ENCODE data around the gene AVP. TPM values are rescaled to one million over a fixed set of nuclear protein-coding genes. Genes with fewer than 3 reads are reported as not detected.
A peak's percentile ranks its signal among the peaks of the same experiment; 100 is the strongest.
"Not testable (repeated sequence)": the region's sequence is repeated elsewhere in the genome, so short reads cannot be mapped to it uniquely, and the experiment has no call there.

AVP gene
- total RNA-seq, 2 experiments from 2014 or later = not detected

DNA sequence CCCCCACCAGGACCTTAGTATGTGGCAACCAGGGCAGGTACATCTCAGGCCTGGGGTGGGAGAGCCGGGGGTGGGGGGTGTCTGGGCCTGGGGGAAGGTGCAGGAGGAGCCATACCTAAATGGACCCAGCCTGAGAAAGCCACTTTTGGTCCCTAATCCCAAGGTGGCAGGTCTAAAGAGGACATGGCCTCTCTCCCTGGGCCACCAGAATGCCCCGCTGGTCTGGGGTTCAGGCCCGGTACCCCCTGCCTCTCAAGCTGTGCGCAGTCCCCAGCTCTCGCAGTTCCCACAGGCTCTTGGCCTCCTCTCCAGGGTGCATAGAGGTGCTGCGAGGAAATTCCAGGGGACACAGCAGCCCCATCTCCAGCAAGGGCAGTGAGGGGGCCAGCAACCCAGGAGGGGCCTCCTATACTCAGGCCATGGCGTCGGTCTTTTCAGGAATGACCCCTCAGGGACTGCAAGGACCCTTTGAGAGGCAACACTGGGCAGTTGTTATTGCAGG lies 1.1 kb upstream of the AVP start:
- Mint-ChIP-seq H3K9me3 (ENCODE audit: low read depth) (no peaks in the 10 kb centered on the region), H3K36me3 (no peaks in the 10 kb centered on the region), H3K27me3 (peaks cover 58% of the 10 kb centered on the region), H3K27ac (no peak overlapping the region), H3K4me3 (no peak overlapping the region), H3K4me1 (peaks cover 4% of the 10 kb centered on the region)
- ATAC-seq (no peak), DNase-seq (no peak)
- CTCF ChIA-PET = no interaction called here

DNA sequence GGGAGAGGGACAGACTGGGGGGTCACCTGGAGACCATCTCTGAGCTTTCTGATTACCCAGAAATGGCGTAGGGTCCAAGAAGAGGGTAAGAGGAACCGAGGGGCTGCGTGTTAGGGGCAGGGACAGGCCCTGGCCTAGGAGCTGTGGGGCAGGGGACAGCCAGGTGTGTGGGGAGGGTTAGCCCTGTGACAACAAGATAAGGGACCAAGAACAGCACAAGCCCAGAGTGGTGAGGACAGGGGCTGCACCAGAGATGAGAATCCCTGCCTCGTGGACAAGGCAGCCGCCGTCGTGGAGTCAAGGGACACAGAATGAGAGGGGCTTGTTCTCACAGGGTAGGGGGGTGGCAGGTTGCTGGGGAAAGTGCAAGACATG lies 449 bp upstream of the AVP start:
- H3K36me3 Mint-ChIP-seq = no peaks in the 10 kb centered on the region
- CTCF ChIA-PET = no interaction called here
- DNase-seq = no peak
- H3K27me3 Mint-ChIP-seq = peaks cover 56% of the 10 kb centered on the region
- H3K9me3 Mint-ChIP-seq (ENCODE audit: low read depth) = no peaks in the 10 kb centered on the region
- no peak overlapping the region for H3K4me3 Mint-ChIP-seq
- peaks cover 2% of the 10 kb centered on the region for H3K4me1 Mint-ChIP-seq
- no peak for ATAC-seq
- H3K27ac Mint-ChIP-seq = no peak overlapping the region

DNA sequence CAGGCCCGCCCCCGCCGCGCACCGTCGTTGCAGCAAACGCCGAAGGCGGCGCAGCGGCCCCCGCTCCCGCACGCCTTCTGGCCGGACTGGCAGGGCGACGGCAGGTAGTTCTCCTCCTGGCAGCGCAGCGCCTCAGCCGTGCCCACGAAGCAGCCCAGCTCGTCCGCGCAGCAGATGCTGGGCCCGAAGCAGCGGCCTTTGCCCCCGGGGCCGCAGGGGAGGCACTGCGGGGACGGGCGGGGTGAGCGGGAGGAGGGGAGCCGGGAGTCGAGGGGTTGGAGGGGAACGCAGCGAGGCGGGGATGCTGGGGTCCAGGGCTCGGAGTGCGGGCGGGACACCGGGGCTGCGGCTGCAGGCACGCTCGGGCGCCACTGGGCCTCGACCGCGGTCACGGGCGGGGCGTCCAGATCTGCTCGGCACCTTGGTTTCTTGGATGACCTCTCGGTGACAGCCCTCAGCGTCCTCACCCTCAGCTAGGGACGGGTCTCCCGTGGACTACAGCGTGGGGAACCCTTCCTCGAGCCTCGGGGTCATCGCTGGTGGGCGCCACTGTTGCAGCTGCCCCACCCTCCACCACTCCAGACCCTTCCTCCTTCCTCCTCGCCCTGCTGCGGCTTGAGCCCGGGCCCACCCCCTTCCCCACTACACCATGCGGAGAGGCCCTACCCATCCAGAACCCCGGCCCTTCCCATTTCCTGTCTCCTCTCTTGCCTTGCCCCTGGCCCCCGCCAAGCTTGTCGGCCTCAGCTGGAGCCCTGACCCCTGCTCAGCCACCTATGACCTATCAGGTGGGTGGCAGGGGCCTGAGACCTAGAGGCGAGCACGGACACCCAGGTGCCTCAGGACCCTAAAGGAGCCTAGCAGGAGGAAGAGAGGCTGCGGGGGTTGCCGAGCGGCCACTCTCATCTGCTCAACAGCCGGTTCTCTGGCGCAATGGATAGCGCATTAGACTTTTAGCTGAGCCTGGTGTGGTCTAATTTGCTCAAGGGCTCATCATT lies 1.3 kb downstream of the AVP start:
- Mint-ChIP-seq H3K27me3 (peaks cover 64% of the 10 kb centered on the region), H3K36me3 (no peaks in the 10 kb centered on the region), H3K4me1 (peaks cover 2% of the 10 kb centered on the region), H3K9me3 (ENCODE audit: low read depth) (no peaks in the 10 kb centered on the region), H3K4me3 (no peak overlapping the region), H3K27ac (no peak overlapping the region)
- peak; percentile 41 for ATAC-seq
- no peak for DNase-seq
- CTCF ChIA-PET = no interaction called here

GRCh38 chr20:3082306-3082951 lies 2.1 kb downstream of the AVP start:
- CTCF ChIA-PET = no interaction called here
- Mint-ChIP-seq H3K9me3 (ENCODE audit: low read depth) (no peaks in the 10 kb centered on the region), H3K27ac (no peak overlapping the region), H3K4me3 (peak overlapping the region; percentile 22), H3K36me3 (peaks cover 3% of the 10 kb centered on the region), H3K27me3 (peaks cover 65% of the 10 kb centered on the region), H3K4me1 (peaks cover 10% of the 10 kb centered on the region)
- ATAC-seq (peak; percentile 25), DNase-seq (no peak)

DNA sequence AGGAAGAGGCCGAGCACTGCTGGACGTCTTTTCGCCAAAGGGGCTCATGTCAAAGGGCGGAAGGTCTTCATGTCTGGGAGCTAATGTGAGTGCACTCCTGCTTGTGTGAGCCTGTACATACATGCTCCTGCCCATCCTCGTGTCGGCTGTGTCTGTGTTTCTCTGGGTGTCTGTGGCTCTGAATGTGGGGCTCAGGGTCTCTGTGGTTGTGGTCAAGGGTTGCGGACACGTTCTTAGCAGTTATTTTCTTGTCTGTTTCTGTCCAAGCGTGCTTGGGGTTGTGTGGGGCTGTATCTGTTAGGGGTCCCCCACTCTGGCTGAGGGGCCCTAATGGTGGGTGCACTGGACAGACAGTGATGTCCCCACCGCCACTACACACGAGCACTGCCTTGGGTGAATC lies 2.9 kb downstream of the AVP start:
- Mint-ChIP-seq H3K36me3 (peaks cover 3% of the 10 kb centered on the region), H3K27ac (no peak overlapping the region), H3K27me3 (peaks cover 68% of the 10 kb centered on the region), H3K9me3 (ENCODE audit: low read depth) (no peaks in the 10 kb centered on the region), H3K4me3 (no peak overlapping the region), H3K4me1 (peaks cover 16% of the 10 kb centered on the region)
- CTCF ChIA-PET = no interaction called here
- DNase-seq = no peak
- ATAC-seq = no peak

GRCh38 chr20:3080939-3081388 lies 3.6 kb downstream of the AVP start:
- Mint-ChIP-seq H3K27me3 (peaks cover 68% of the 10 kb centered on the region), H3K36me3 (peaks cover 3% of the 10 kb centered on the region), H3K4me1 (peaks cover 16% of the 10 kb centered on the region), H3K4me3 (no peak overlapping the region), H3K9me3 (ENCODE audit: low read depth) (no peaks in the 10 kb centered on the region), H3K27ac (no peak overlapping the region)
- CTCF ChIA-PET = no interaction called here
- ATAC-seq (no peak), DNase-seq (no peak)

- Mint-ChIP-seq H3K4me1 (peaks cover 19% of the 10 kb centered on the region), H3K27me3 (peaks cover 55% of the 10 kb centered on the region), H3K9me3 (ENCODE audit: low read depth) (no peaks in the 10 kb centered on the region), H3K27ac (peak overlapping the region; percentile 48), H3K36me3 (peaks cover 3% of the 10 kb centered on the region), H3K4me3 (no peak overlapping the region)
- CTCF ChIA-PET = interaction anchor here (0.6 to 1.5 kb wide), 9 partner anchors 15 to 200 kb away, joined by 3 to 10 read pairs (median 4); no protein-coding TSS in a partner anchor
- DNase-seq (peak; percentile 60), ATAC-seq (peak; percentile 65)
Observed at GRCh38 chr20:3077618-3078134, 6.8 kb downstream of the AVP start.

GRCh38 chr20:3075315-3075714 lies 9.2 kb downstream of the AVP start:
- H3K27ac Mint-ChIP-seq; H3K4me3 Mint-ChIP-seq; ATAC-seq; DNase-seq; H3K36me3 Mint-ChIP-seq; CTCF ChIA-PET; H3K9me3 Mint-ChIP-seq (ENCODE audit: low read depth): not testable (repeated sequence)
- H3K4me1 Mint-ChIP-seq = peaks cover 26% of the 10 kb centered on the region
- peaks cover 49% of the 10 kb centered on the region for H3K27me3 Mint-ChIP-seq

GRCh38 chr20:3074812-3075211 lies 9.7 kb downstream of the AVP start:
- Mint-ChIP-seq H3K27ac (no peak overlapping the region), H3K4me1 (peaks cover 26% of the 10 kb centered on the region), H3K9me3 (ENCODE audit: low read depth) (no peaks in the 10 kb centered on the region), H3K36me3 (peaks cover 3% of the 10 kb centered on the region), H3K4me3 (no peak overlapping the region), H3K27me3 (peaks cover 45% of the 10 kb centered on the region)
- DNase-seq (no peak), ATAC-seq (no peak)
- CTCF ChIA-PET = no interaction called here

DNA sequence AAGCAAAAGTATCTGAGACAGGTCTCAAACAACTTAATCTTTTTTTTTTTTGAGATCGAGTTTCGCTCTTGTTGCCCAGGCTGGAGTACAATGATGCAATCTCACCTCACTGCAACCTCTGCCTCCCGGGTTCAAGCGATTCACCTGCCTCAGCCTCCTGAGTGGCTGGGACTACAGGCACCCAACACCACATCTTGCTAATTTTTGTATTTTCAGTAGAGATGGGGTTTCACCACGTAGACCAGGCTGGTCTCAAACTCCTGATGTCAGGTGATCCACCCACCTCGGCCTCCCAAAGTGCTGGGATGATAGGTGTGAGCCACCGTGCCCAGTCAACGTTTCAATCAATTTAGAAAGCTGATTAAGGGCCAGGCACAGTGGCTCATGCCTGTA lies 11.3 kb downstream of the AVP start:
- not testable (repeated sequence) for H3K9me3 Mint-ChIP-seq (ENCODE audit: low read depth); H3K36me3 Mint-ChIP-seq; H3K27ac Mint-ChIP-seq; ATAC-seq; H3K4me3 Mint-ChIP-seq; DNase-seq
- CTCF ChIA-PET = interaction anchor here (2.3 kb wide), 1 partner anchor 20 kb away, joined by 10 read pairs; no protein-coding TSS in a partner anchor
- Mint-ChIP-seq H3K4me1 (peaks cover 26% of the 10 kb centered on the region), H3K27me3 (peaks cover 31% of the 10 kb centered on the region)

DNA sequence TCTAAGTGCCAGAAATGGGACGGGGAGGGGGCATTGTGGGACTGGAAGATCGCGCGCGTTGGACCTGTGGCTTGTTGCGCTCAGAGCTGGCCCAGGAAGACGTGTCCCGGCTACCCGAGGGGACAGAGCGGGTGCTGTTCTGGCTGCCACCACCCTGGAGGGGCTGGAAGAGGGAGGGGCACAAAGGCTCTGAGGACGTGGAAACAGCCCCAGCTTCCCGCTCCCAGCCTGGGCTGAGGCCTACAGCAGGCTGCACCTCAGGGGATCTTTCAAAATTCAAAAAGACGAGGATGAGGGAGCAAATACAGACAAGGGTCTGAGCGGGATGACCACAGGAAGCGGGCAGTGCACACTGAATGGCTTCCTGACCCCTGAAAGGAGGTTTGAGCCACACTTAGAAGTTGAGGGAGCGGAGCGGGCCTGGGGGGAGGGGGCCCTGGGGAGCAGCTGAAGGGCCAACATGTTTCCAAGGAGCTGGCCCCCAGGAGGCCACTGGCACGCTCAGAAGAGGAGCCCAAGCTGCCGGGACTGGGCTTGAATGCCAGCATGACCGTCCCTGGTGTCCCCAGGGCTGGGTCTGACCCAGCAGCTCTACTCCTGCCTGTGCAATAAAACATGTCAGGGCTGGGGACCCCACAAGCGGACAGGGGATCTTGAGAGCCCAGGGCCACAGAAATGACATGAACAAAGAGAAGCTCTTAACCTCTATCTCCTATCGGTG lies 11.8 kb downstream of the AVP start:
- ATAC-seq (no peak), DNase-seq (no peak)
- Mint-ChIP-seq H3K4me3 (peak overlapping the region; percentile 39), H3K36me3 (no peaks in the 10 kb centered on the region), H3K4me1 (peaks cover 21% of the 10 kb centered on the region), H3K27me3 (peaks cover 27% of the 10 kb centered on the region), H3K27ac (no peak overlapping the region), H3K9me3 (ENCODE audit: low read depth) (no peaks in the 10 kb centered on the region)
- CTCF ChIA-PET = interaction anchor here (2.3 kb wide), 1 partner anchor 19 kb away, joined by 10 read pairs; no protein-coding TSS in a partner anchor

- peak; percentile 72 for DNase-seq
- Mint-ChIP-seq H3K9me3 (ENCODE audit: low read depth) (no peaks in the 10 kb centered on the region), H3K27ac (no peak within 1 kb of the TSS), H3K36me3 (no peaks in the 10 kb centered on the region), H3K4me3 (peak within 1 kb of the TSS; percentile 39), H3K4me1 (peaks cover 15% of the 10 kb centered on the region), H3K27me3 (peaks cover 26% of the 10 kb centered on the region)
- peak; percentile 86 for ATAC-seq
- CTCF ChIA-PET = interaction anchor here (0.8 to 2.3 kb wide), 3 partner anchors 18 to 44 kb away, joined by 3 to 10 read pairs (median 5); no protein-coding TSS in a partner anchor
Observed at GRCh38 chr20:3071610-3072529, 12.7 kb downstream of the AVP start, which contains the start of gene OXT. Gene OXT (plus strand): TSS chr20:3071620. CDS start chr20:3071656, 36 bp downstream.

All from activated CD8-positive, alpha-beta memory T cell treated with anti-CD3 and anti-CD28 coated beads, Interleukin-2, amount 10 ng/mL, durations not matched to agents 7 days and 5 days (primary cell).